Activated T-cell treated with anti-CD3 and anti-CD28 coated beads, Interleukin-2, amount 50 U/mL, for 24 hours (primary cell): Measurements from ENCODE around the gene GRWD1.

Source experiments
- DNase-seq: peaks from one replicate; pipeline ENCODE4 v3.0.0-alpha.2; 2020
- H3K27ac Mint-ChIP-seq: 2 replicates; pipeline ENCODE4 v1.8.0; 2020; ENCODE audit warnings: mild to moderate bottlenecking, mixed read lengths
- H3K27me3 Mint-ChIP-seq: 2 replicates; pipeline ENCODE4 v1.8.0; 2020; ENCODE audit warnings: mixed read lengths
- H3K36me3 Mint-ChIP-seq: 2 replicates; pipeline ENCODE4 v1.8.0; 2020; ENCODE audit warnings: low read depth, mixed read lengths
- H3K4me1 Mint-ChIP-seq: 2 replicates; pipeline ENCODE4 v1.8.0; 2020; ENCODE audit warnings: low read depth, mixed read lengths
- H3K4me3 Mint-ChIP-seq: 2 replicates; pipeline ENCODE4 v1.8.0; 2020; ENCODE audit warnings: mild to moderate bottlenecking, moderate library complexity, mixed read lengths
- H3K9me3 Mint-ChIP-seq: 2 replicates; pipeline ENCODE4 v1.8.0; 2020; ENCODE audit warnings: mixed read lengths

Gene GRWD1

GRCh38 chr19:48501494-48502349 lies 55.9 kb downstream of the GRWD1 start:
- peak overlapping the region; percentile 33 for H3K4me3 Mint-ChIP-seq
- H3K9me3 Mint-ChIP-seq = no peaks in the 10 kb centered on the region
- no peaks in the 10 kb centered on the region for H3K36me3 Mint-ChIP-seq
- peak; percentile 78 for DNase-seq
- H3K27ac Mint-ChIP-seq = no peak overlapping the region
- H3K4me1 Mint-ChIP-seq = peaks cover 14% of the 10 kb centered on the region
- peaks cover 11% of the 10 kb centered on the region for H3K27me3 Mint-ChIP-seq

DNA sequence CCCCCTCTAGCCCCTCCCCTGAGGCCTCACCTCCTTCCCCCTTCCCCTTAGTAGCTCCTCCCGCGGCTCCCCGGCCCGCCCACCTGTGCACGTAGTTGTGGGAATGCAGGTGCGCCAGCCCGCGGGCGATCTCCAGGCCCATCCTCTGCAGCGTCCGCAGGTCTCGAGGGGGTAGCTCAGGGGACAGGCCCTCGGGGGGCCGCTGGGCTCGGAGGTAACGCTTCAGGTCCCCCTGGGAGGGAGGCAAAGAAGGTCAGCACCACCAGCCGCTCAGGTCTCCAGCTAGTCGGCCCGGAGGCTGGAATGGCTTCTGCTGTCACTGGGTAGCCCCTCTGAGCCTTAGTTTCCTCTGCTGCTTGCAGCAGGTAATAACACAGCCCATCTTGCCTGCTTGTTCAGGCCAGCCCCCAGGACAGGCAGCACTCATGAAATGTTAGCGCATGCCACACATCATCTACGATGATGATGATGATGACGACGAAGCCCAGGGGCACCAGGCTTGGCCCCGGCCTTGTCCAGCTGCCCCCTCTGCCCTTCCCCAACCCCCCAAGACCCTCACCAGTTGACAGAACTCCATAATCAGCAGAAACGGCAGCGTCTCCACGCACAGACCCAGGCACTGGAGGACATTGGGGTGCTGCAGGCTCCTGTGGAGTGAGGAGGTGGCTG lies 56.7 kb downstream of the GRWD1 start:
- DNase-seq = no peak
- no peak overlapping the region for H3K27ac Mint-ChIP-seq
- no peaks in the 10 kb centered on the region for H3K36me3 Mint-ChIP-seq
- H3K27me3 Mint-ChIP-seq = peaks cover 5% of the 10 kb centered on the region
- H3K4me3 Mint-ChIP-seq = no peak overlapping the region
- H3K4me1 Mint-ChIP-seq = peaks cover 11% of the 10 kb centered on the region
- no peaks in the 10 kb centered on the region for H3K9me3 Mint-ChIP-seq

DNA sequence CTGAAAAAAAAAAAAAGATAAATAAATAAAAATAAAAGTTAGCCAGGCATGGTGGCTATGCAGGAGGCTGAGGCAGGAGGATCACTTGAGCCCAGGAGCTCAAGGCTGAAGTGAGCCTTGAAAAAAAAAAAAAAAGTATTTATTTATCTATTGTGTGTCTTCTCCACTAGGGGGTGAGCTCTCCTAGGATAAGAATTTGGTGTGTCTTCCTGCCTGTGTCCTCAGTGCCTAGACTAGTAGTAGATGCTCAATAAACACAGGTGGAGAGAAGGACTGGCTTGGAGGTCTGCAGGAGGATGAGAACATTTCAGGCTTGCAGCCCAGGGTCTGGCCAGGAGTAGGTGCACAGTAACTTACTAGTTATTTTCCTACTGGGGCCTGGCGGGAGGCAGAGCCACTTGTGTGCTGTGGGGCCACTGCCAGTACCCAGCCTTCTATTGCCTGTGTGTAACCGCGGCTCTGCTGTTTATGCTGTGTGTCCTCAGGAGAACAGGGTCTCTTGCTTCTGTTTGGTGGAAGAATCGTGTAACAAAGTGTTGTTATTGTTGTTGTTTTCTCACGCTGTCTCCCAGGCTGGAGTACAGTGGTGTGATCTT lies 60.5 kb downstream of the GRWD1 start:
- no peaks in the 10 kb centered on the region for H3K9me3 Mint-ChIP-seq
- no peak overlapping the region for H3K27ac Mint-ChIP-seq
- peak; percentile 49 for DNase-seq

More for the DNA sequence above, 60.5 kb downstream of the GRWD1 start:
- H3K36me3 Mint-ChIP-seq = peaks cover 6% of the 10 kb centered on the region
- no peak overlapping the region for H3K4me3 Mint-ChIP-seq
- no peaks in the 10 kb centered on the region for H3K27me3 Mint-ChIP-seq
- peaks cover 19% of the 10 kb centered on the region for H3K4me1 Mint-ChIP-seq
